Ishikawa (cell line): ENCODE data around the gene PCDHGA1.
A peak's percentile ranks its signal among the peaks of the same experiment; 100 is the strongest.

Source experiments
- CEBPB ChIP-seq: IDR thresholded peaks from 2 replicates; pipeline ENCODE4 v1.6.1; 2012
- CREB1 ChIP-seq: IDR thresholded peaks from 2 replicates; pipeline ENCODE4 v1.6.1; 2012; ENCODE audit warnings: low read depth
- EGR1 ChIP-seq: IDR thresholded peaks from 2 replicates; pipeline ENCODE4 v1.6.1; 2012
- EP300 ChIP-seq: IDR thresholded peaks from 2 replicates; pipeline ENCODE4 v1.6.1; 2012; ENCODE audit warnings: borderline replicate concordance
- RAD21 ChIP-seq: IDR thresholded peaks from 2 replicates; pipeline ENCODE4 v1.6.1; 2012; ENCODE audit warnings: low read depth
- TAF1 ChIP-seq: IDR thresholded peaks from 2 replicates; pipeline ENCODE4 v1.6.1; 2012; ENCODE audit warnings: low read depth, mild to moderate bottlenecking
- TF ChIP-seq, protein P1 (sequence below): IDR thresholded peaks from 2 replicates; pipeline ENCODE4 v1.6.1; 2012

DNA sequence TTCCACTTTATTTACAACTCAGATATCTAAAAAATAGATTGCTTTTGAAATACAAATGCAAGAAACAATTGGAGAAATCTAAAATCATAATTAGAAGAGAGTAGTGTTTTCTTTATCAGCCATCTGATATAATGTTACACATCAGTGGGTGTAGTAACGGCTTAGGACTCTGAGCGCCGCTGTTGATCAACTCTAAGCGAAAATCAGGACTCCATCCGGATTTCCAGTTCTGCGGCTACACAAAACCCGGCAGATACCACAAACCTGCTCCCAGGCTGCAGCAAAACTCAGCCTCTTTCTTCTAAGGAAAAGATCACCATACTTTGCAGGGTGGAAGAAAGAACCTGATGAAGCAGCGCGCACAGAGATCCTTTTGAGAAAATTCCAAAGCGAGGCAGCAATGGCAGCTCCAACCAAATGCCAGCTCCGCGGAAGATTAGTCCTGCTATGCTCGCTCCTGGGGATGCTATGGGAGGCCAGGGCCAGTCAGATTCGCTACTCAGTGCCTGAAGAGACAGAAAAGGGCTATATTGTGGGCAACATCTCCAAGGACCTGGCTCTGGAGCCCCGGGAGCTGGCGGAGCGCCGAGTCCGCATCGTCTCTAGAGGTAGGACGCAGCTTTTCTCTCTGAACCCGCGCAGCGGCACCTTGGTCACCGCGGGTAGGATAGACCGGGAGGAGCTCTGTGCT, 72.4 kb downstream of the PCDHGA1 start, which contains the start of gene PCDHGA9:
- no peak for TF ChIP-seq EP300
- TF ChIP-seq CREB1, result no peak
- no peak for TF ChIP-seq EGR1
- TF ChIP-seq, protein P1, sequence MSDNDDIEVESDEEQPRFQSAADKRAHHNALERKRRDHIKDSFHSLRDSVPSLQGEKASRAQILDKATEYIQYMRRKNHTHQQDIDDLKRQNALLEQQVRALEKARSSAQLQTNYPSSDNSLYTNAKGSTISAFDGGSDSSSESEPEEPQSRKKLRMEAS, result no peak
- TF ChIP-seq RAD21, result peak; percentile 50
- TF ChIP-seq CEBPB, result no peak
- no peak for TF ChIP-seq TAF1
